ENCODE data around the gene SNRPB2. TPM values are rescaled to one million over a fixed set of nuclear protein-coding genes. Genes with fewer than 3 reads are reported as not detected.
A peak's percentile ranks its signal among the peaks of the same experiment; 100 is the strongest.

SNRPB2 gene
- total RNA-seq (2014; rRNA removed; shearing (Covaris generic)), result 50.0 and 50.9 TPM in 2 replicates
- total RNA-seq (2022), result 87.8 and 97.2 TPM in 2 replicates
- Bru-seq, nascent RNA, result percentile 94 among the genes with signal in this experiment
- BruChase-seq, experiment 1, labeled RNA remaining after a 6-hour chase, result percentile 96 among the genes with signal in this experiment
- percentile 92 among the genes with signal in this experiment for BruChase-seq, experiment 2, labeled RNA remaining after a 2-hour chase
- long read RNA-seq, transcript SNRPB2-201 (7 exons, 2,452 nt), result major isoform, 119 of 210 reads
- long read RNA-seq, transcript SNRPB2-202 (7 exons, 1,588 nt), result minor isoform, 58 of 210 reads
- long read RNA-seq, partial matches to known transcripts, result 25 of 210 reads
- long read RNA-seq, other reads (novel, unspliced or antisense), result 8 of 210 reads

DNA sequence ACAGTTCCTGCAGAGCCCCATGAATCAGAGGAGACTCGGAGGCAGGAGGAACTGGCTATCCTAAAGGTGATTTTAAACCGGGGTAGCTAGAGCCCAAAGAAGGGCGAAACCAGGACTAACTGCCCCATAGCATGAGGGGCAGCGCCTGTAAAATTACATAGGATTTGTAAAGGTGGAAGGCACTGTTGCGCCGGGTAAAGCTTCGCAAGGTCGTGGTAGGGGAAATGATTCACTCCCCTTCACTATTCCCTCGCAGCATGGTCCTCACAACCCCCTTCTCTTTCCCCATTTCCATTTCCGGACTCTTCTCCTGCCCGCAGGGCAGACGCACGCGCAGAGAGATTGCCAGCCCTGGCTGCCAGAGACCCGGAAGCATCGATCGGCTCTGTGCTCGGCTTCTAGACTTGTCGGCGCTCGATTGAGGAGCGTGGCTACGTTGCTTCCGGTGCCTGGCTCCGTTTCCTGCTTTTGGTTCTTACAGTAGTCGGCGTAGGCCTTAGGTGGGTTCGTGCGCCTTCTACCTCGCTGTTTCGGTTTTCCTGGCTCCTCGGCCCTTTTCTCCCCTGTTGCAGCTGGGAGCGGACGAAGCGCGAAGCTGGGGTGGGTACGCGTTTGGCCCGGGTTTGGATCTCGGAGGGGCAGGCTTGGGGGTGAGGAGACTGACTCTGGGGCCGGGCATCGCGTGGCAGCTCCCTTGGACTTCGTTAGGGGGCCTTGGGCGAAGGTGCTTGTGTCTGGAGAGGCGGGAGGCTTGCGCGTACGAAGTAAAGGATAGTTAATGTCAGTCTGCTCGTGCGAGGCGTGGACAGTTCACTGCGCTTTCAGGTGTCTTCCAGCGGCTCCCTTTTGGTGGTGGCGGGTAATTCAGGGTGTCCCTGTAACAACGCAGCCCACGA, at the start of gene SNRPB2:
TSS of gene SNRPB2 (plus strand) at position 462 of the 896 bp plus-strand sequence. CDS start 1,677 bp downstream, outside the sequence.
- Histone ChIP-seq H3K27ac (ENCODE audit: low read depth, low read length, poor library complexity, severe bottlenecking) (peak within 1 kb of the TSS; percentile 46), H3K4me1 (ENCODE audit: insufficient read depth, low read length, poor library complexity, severe bottlenecking) (peaks cover 16% of the 10 kb centered on the region), H3K9me3 (ENCODE audit: low read length) (peaks cover 10% of the 10 kb centered on the region; the same call in 1 of the 2 replicates), H4K20me1 (ENCODE audit: insufficient read depth, low read length) (peaks cover 11% of the 10 kb centered on the region; the same call in 1 of the 2 replicates), H3K4me3 (ENCODE audit: low read depth, low read length, poor library complexity, severe bottlenecking) (peak within 1 kb of the TSS; percentile 95), H2AFZ (ENCODE audit: low read length) (peak within 1 kb of the TSS; percentile 99), H3K79me2 (ENCODE audit: insufficient read depth, low read depth, low read length) (peaks cover 39% of the 10 kb centered on the region), H3K36me3 (ENCODE audit: insufficient read depth, low read length) (peaks cover 41% of the 10 kb centered on the region), H3K9me2 (ENCODE audit: insufficient read depth, low read length) (no peaks in the 10 kb centered on the region), H3K4me2 (ENCODE audit: low read length) (peak within 1 kb of the TSS; percentile 89)
- TF ChIP-seq, protein P1, sequence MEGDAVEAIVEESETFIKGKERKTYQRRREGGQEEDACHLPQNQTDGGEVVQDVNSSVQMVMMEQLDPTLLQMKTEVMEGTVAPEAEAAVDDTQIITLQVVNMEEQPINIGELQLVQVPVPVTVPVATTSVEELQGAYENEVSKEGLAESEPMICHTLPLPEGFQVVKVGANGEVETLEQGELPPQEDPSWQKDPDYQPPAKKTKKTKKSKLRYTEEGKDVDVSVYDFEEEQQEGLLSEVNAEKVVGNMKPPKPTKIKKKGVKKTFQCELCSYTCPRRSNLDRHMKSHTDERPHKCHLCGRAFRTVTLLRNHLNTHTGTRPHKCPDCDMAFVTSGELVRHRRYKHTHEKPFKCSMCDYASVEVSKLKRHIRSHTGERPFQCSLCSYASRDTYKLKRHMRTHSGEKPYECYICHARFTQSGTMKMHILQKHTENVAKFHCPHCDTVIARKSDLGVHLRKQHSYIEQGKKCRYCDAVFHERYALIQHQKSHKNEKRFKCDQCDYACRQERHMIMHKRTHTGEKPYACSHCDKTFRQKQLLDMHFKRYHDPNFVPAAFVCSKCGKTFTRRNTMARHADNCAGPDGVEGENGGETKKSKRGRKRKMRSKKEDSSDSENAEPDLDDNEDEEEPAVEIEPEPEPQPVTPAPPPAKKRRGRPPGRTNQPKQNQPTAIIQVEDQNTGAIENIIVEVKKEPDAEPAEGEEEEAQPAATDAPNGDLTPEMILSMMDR (conservative IDR thresholded peaks at IDR 0.05; ENCODE audit: low read length), result no peak
- TF ChIP-seq EZH2phosphoT487 (IDR thresholded peaks at IDR 0.05; ENCODE audit: borderline replicate concordance, low read depth, low read length), result no peak
- intact Hi-C loops (cut with micrococcal nuclease; ENCODE audit: unreplicated experiment), result loop anchor here (2.0 kb wide), 1 partner anchor 17 kb away; no protein-coding TSS in a partner anchor
- TSS peak; percentile 71 for BruUV-seq (replicated peaks)
- ChIA-PET CTCF (ENCODE audit: unreplicated experiment) (no interaction called here), POLR2A (interaction anchor here (1.1 to 4.2 kb wide), 2 partner anchors 9 to 18 kb away, joined by 3 to 82 read pairs; no protein-coding TSS in a partner anchor)
- DNase-seq (ENCODE audit: low spot score), result peak; percentile 97

DNA sequence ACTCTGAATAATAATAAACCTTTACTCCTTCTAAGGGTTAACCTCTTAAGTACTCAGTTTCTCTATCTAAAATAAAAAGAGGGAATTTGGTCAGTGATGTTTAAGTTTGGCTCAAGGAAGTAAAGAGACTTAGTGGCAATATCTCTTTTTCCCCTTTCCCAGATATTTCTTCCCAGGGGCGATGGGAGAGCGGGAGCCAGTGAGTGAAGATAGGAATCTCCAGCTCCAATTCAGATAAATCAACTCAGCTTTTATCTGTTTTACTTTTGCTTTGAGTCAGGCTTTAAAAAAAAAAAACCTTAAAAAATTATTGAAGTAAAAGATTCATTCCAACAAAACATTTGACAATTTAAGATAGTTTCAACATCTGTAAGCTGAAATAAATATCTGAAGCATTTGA, 45.4 kb upstream of the SNRPB2 start:
- DNase-seq (ENCODE audit: low spot score), result no peak
- Histone ChIP-seq H3K27ac (ENCODE audit: low read depth, low read length, poor library complexity, severe bottlenecking) (no peak overlapping the region), H3K79me2 (ENCODE audit: insufficient read depth, low read depth, low read length) (no peaks in the 10 kb centered on the region), H3K36me3 (ENCODE audit: insufficient read depth, low read length) (no peaks in the 10 kb centered on the region), H3K4me1 (ENCODE audit: insufficient read depth, low read length, poor library complexity, severe bottlenecking) (no peaks in the 10 kb centered on the region), H3K4me2 (ENCODE audit: low read length) (no peak overlapping the region), H2AFZ (ENCODE audit: low read length) (no peak overlapping the region), H3K9me3 (ENCODE audit: low read length) (no peaks in the 10 kb centered on the region), H3K4me3 (ENCODE audit: low read depth, low read length, poor library complexity, severe bottlenecking) (no peak overlapping the region), H3K9me2 (ENCODE audit: insufficient read depth, low read length) (no peaks in the 10 kb centered on the region), H4K20me1 (ENCODE audit: insufficient read depth, low read length) (no peaks in the 10 kb centered on the region)
- intact Hi-C loops (cut with micrococcal nuclease; ENCODE audit: unreplicated experiment), result no loop called here
- BruUV-seq (replicated peaks), result no TSS peak
- TF ChIP-seq EZH2phosphoT487 (IDR thresholded peaks at IDR 0.05; ENCODE audit: borderline replicate concordance, low read depth, low read length), result no peak
- TF ChIP-seq, protein P1 (conservative IDR thresholded peaks at IDR 0.05; ENCODE audit: low read length), result no peak
- ChIA-PET POLR2A (interaction anchor here (0.7 kb wide), 1 partner anchor 1841 kb away, joined by 3 read pairs; no protein-coding TSS in a partner anchor), CTCF (ENCODE audit: unreplicated experiment) (no interaction called here)

All from OCI-LY7 (cell line).